Retinal pigment epithelial cell (primary cell): Measurements from ENCODE around the gene C2orf68.

Source experiments
- DNase-seq: peaks from one replicate; pipeline ENCODE4 v3.0.0-alpha.2; 2010; ENCODE audit warnings: low read depth
- H3K4me3 ChIP-seq: 2 replicates; pipeline ENCODE4 v1.5.1; 2011; ENCODE audit warnings: mild to moderate bottlenecking, low read length, control low read depth, moderate library complexity
- TF ChIP-seq, protein P1 (sequence below): conservative IDR thresholded peaks from 2 replicates; pipeline ENCODE4 v1.5.1; 2011; ENCODE audit warnings: low read depth, low read length, control low read depth, inconsistent platforms

C2orf68 gene

DNA sequence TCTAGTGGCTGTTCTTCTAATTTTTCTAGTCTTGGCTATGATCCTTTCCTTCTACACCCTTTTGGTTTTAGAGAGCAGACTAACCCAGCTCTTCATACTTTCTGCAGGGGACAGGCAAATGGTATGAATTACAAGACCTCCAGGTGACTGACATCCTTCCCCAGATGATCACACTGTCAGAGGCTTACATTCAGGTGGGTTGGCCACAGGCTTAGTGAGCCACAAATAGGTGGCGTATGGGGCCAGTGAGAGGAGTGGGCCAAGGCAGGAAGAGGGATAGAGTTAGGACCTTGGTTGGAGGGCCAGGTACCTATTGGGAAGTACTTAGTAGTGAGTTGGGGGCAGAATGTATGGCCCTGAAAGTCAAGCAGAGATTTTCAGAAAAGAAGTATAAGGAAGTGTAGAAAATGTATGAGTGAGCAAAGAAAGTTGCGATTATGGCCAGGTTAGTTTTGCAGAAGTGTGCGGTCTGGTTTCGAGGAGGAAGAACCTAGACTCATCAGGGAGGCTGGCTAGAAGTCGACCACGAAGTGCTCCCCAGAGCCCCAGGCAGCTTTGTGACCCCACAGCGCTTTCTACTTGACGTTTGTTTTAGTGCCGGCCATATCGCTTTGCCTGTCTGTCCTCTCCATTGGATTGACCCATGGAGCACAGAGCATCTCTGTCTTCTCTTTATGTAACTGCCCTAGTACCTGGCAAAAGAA lies 36.1 kb upstream of the C2orf68 start:
- H3K4me3 ChIP-seq = no peak overlapping the region
- no peak for DNase-seq
- TF ChIP-seq, protein P1, sequence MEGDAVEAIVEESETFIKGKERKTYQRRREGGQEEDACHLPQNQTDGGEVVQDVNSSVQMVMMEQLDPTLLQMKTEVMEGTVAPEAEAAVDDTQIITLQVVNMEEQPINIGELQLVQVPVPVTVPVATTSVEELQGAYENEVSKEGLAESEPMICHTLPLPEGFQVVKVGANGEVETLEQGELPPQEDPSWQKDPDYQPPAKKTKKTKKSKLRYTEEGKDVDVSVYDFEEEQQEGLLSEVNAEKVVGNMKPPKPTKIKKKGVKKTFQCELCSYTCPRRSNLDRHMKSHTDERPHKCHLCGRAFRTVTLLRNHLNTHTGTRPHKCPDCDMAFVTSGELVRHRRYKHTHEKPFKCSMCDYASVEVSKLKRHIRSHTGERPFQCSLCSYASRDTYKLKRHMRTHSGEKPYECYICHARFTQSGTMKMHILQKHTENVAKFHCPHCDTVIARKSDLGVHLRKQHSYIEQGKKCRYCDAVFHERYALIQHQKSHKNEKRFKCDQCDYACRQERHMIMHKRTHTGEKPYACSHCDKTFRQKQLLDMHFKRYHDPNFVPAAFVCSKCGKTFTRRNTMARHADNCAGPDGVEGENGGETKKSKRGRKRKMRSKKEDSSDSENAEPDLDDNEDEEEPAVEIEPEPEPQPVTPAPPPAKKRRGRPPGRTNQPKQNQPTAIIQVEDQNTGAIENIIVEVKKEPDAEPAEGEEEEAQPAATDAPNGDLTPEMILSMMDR = no peak

DNA sequence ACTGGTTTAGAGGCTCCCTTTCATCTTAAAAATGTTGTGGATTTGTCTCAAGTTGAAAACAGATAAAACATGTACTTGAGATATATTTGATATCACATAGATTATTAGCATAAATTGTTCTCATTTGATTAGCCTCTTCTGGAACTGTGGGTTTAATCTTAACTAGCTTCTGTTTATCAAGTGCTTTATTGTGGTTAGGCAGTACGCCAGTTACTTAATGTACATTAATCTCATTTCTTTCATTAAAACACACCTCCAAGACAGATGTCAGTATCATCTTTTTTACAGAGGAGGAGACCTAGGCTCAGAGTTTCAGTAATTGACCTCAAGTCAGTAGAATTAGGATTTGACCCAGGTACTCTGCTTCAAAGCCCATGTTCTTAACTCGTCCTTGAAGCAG lies 34.3 kb upstream of the C2orf68 start:
- no peak for DNase-seq
- TF ChIP-seq, protein P1 = no peak
- H3K4me3 ChIP-seq = no peak overlapping the region

DNA sequence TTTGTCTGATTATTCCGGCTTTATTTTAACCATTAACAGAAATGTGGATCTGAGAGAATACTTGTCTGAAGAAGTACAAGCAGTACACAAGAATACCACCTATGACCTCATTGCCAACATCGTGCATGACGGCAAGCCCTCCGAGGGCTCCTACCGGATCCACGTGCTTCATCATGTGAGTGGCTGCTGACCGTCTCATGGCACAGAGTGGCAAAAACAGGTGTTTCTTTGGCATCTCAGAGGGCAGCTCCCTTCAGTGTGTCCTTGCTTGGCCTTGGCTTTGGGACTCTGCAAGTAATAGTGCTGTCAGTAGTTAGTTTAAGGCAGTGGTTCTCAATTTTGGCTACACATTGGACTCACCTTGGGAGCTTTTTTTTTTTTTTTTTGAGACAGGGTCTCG lies 33.0 kb upstream of the C2orf68 start:
- H3K4me3 ChIP-seq = no peak overlapping the region
- no peak for DNase-seq
- TF ChIP-seq, protein P1 = no peak

DNA sequence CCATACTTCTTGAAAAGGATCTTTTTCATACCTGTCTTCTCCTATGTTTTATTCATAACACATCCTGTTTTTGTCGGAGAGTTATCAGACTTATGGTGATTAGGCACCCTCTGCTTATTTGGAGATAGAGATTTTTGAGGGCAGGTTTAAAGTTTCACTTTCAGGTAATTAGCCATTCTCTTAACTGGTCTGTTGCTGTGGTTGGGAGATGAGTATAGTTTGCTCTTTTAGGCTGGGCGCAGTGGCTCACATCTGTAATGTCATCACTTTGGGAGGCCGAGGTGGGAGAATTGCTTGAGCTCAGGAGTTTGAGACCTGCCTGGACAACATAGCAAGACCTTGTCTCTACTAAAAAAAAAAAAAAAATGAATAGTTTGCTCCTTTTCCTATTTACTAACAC lies 30.9 kb upstream of the C2orf68 start:
- no peak for DNase-seq
- TF ChIP-seq, protein P1 = no peak
- no peak overlapping the region for H3K4me3 ChIP-seq

DNA sequence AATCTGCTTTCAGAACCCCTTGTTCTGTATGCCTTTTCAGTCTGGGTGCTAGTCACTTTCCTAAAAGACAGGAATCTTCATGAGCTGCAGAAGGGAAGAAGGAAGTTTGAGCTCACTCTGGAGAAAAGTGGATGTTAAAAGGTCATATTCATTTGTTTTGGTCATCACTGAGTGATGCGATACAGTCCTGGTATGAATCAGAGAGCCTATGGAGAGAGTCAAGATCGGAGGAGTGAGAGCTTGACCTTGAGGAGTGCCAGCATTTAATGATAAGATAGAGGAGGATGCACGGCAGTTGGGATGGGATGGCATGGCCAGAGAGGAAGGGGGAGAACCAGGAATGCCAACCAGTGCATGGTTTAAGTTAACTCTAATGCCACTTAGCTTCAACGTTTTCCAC lies 23.8 kb upstream of the C2orf68 start:
- DNase-seq = no peak
- no peak overlapping the region for H3K4me3 ChIP-seq
- TF ChIP-seq, protein P1 = no peak

DNA sequence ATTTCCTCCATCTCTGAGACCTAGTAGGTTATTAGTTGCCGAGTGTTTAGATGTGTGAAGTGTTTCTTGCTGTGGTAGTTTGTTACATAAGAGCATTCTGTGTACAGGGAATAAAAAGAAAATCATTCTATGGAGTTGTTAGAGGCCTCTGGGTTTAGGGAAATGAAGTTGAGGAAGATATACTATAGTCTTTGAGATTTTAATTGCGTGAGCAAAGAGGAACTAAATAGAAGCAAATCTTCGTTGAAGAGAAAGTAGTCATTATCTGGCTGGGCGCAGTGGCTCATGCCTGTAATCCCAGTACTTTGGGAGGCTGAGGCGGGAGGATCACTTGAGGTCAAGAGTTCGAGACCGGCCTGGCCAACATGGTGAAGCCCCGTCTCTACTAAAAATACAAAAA lies 23.1 kb upstream of the C2orf68 start:
- TF ChIP-seq, protein P1 = no peak
- no peak overlapping the region for H3K4me3 ChIP-seq
- no peak for DNase-seq

DNA sequence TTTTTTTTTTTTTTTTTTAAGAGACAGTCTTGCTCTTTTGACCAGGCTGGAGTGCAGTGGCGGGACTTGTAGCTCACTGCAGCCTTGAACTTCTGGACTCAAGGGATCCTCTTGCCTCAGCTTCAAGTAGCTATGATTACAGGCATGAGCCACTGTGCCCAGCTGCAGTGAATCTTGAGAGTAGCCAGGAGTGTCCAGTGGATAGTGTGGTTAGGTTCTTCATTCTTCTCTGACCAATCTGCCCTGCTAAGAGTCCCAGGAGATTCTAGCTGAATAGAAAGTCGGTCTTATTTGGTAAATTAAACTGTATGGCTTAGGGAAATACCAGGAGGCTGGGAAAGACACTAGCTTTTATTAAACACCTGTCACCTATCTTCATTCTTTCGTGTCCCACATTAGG lies 19.4 kb upstream of the C2orf68 start:
- TF ChIP-seq, protein P1 = no peak
- no peak for DNase-seq

More for the DNA sequence above, 19.4 kb upstream of the C2orf68 start:
- H3K4me3 ChIP-seq = no peak overlapping the region
